Stimulated activated naive B cell treated with anti-CD40 and anti-IgM and Interleukin-4, amounts not matched to agents 10 μg/mL and 1 μg/mL and 100 μg/mL, for 72 hours (primary cell): Measurements from ENCODE around the gene MAST3.

Source experiments
- ATAC-seq, 2 donors: fragments of 150-1000 bp; cut with Tn5 transposase; replicated peaks; 2 replicates each; pipeline ENCODE4 v1.10.0; 2021; ENCODE audit warnings: moderate library complexity in 1 of 2
- DNase-seq: peaks from one replicate; pipeline ENCODE4 v3.0.0; 2021
- H3K27ac Mint-ChIP-seq: one replicate; pipeline ENCODE4 v1.8.0; 2022; ENCODE audit warnings: mild to moderate bottlenecking, mixed read lengths
- H3K27me3 Mint-ChIP-seq, 2 donors: one replicate each; pipeline ENCODE4 v1.8.0; 2022; ENCODE audit warnings: mixed read lengths in 2 of 2
- H3K36me3 Mint-ChIP-seq, 2 donors: one replicate each; pipeline ENCODE4 v1.8.0; 2022; ENCODE audit warnings: mixed read lengths in 2 of 2, mild to moderate bottlenecking in 1 of 2
- H3K4me1 Mint-ChIP-seq, 2 donors: one replicate each; pipeline ENCODE4 v1.8.0; 2022; ENCODE audit warnings: mixed read lengths in 2 of 2, mild to moderate bottlenecking in 1 of 2
- H3K4me3 Mint-ChIP-seq, 2 donors: one replicate each; pipeline ENCODE4 v1.8.0; 2022; ENCODE audit warnings: mild to moderate bottlenecking in 2 of 2, mixed read lengths in 2 of 2, moderate library complexity in 1 of 2
- H3K9me3 Mint-ChIP-seq, 2 donors: one replicate each; pipeline ENCODE4 v1.8.0; 2022; ENCODE audit warnings: mixed read lengths in 2 of 2, mild to moderate bottlenecking in 1 of 2

MAST3 gene

GRCh38 chr19:18194181-18194530, 96.6 kb downstream of the MAST3 start:
- H3K36me3 Mint-ChIP-seq: peaks cover 19 to 32% of the 10 kb centered on the region in 2 donors
- H3K4me1 Mint-ChIP-seq: peaks cover 19 to 28% of the 10 kb centered on the region in 2 donors
- H3K27me3 Mint-ChIP-seq: no peaks in the 10 kb centered on the region
- H3K27ac Mint-ChIP-seq: no peak overlapping the region
- ATAC-seq (no peak), DNase-seq (no peak)
- peak overlapping the region; percentile 87 to 92 for H3K4me3 Mint-ChIP-seq
- no peaks in the 10 kb centered on the region for H3K9me3 Mint-ChIP-seq

- no peaks in the 10 kb centered on the region for H3K27me3 Mint-ChIP-seq
- ATAC-seq: no peak
- H3K36me3 Mint-ChIP-seq: peaks cover 19 to 32% of the 10 kb centered on the region in 2 donors
- peak; percentile 35 for DNase-seq
- H3K4me3 Mint-ChIP-seq: peak overlapping the region; percentile 87 to 92
- no peaks in the 10 kb centered on the region for H3K9me3 Mint-ChIP-seq
- H3K27ac Mint-ChIP-seq: peak overlapping the region; percentile 84
- peaks cover 19 to 28% of the 10 kb centered on the region in 2 donors for H3K4me1 Mint-ChIP-seq
Measured at GRCh38 chr19:18194554-18195238, 97.1 kb downstream of the MAST3 start.

- H3K27ac Mint-ChIP-seq: peak overlapping the region; percentile 67
- ATAC-seq (no peak), DNase-seq (no peak)
- no peaks in the 10 kb centered on the region for H3K27me3 Mint-ChIP-seq
- no peak overlapping the region for H3K4me3 Mint-ChIP-seq
- peaks cover 20 to 39% of the 10 kb centered on the region in 2 donors for H3K36me3 Mint-ChIP-seq
- peaks cover 19 to 27% of the 10 kb centered on the region in 2 donors for H3K4me1 Mint-ChIP-seq
- H3K9me3 Mint-ChIP-seq: no peaks in the 10 kb centered on the region
Measured at GRCh38 chr19:18196511-18196845, 98.9 kb downstream of the MAST3 start.

- peaks cover 25 to 47% of the 10 kb centered on the region in 2 donors for H3K36me3 Mint-ChIP-seq
Measured at GRCh38 chr19:18197306-18197705, 99.7 kb downstream of the MAST3 start.

GRCh38 chr19:18197941-18198340, 100.4 kb downstream of the MAST3 start:
- Mint-ChIP-seq H3K36me3 (peaks cover 29 to 49% of the 10 kb centered on the region in 2 donors), H3K27ac (no peak overlapping the region), H3K9me3 (no peaks in the 10 kb centered on the region), H3K4me3 (no peak overlapping the region), H3K4me1 (peaks cover 20 to 31% of the 10 kb centered on the region in 2 donors), H3K27me3 (no peaks in the 10 kb centered on the region)
- DNase-seq (no peak), ATAC-seq (no peak)

More at GRCh38 chr19:18197306-18197705, 99.7 kb downstream of the MAST3 start:
- Mint-ChIP-seq H3K27me3 (no peaks in the 10 kb centered on the region), H3K9me3 (no peaks in the 10 kb centered on the region), H3K4me3 (no peak overlapping the region), H3K4me1 (peaks cover 17 to 24% of the 10 kb centered on the region in 2 donors), H3K27ac (no peak overlapping the region)
- ATAC-seq (no peak), DNase-seq (no peak)

GRCh38 chr19:18198374-18198773, 100.8 kb downstream of the MAST3 start:
- H3K9me3 Mint-ChIP-seq: no peaks in the 10 kb centered on the region
- no peak for ATAC-seq
- H3K4me1 Mint-ChIP-seq: peaks cover 25 to 35% of the 10 kb centered on the region in 2 donors
- no peak overlapping the region for H3K27ac Mint-ChIP-seq
- H3K27me3 Mint-ChIP-seq: no peaks in the 10 kb centered on the region
- peaks cover 29 to 49% of the 10 kb centered on the region in 2 donors for H3K36me3 Mint-ChIP-seq
- no peak for DNase-seq
- no peak overlapping the region for H3K4me3 Mint-ChIP-seq
